MM.1S (cell line): ENCODE data around the gene RAMP3.

Experiments used
- CTCF ChIP-seq: fragments of 300-600 bp; sonication (generic); IDR thresholded peaks from 2 replicates; pipeline ENCODE4 v1.5.1; 2016; ENCODE audit warnings: antibody characterized with exemption, low read length, mixed read lengths
- EZH2 ChIP-seq: fragments of 300-600 bp; sonication (generic); optimal IDR thresholded peaks from 2 replicates; pipeline ENCODE3; 2017; ENCODE audit warnings: low read depth, mild to moderate bottlenecking, antibody characterized with exemption, low read length, mixed read lengths
- EZH2phosphoT487 ChIP-seq: fragments of 300-600 bp; sonication (generic); IDR thresholded peaks from 2 replicates; pipeline ENCODE4 v1.6.1; 2018; ENCODE audit warnings: antibody characterized with exemption, low read length

DNA sequence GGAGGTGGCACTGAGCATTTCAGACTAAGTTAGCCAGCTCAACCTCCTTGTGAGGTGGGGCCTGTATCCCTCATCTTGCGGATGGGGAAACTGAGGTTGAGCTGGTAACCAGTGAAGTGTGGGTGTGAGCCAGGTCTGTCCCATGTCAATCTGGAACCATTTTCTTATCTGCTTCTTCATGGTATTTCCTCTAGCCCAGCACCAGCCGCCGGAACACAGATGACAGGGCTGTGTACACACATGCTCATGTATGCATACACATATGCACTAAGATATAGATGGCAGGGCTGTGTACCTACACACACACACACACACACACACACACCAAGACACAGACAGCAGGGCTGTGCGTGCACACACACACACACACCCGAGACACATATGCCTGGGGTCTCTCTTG, 18.5 kb downstream of the RAMP3 start:
- no peak for TF ChIP-seq CTCF
- TF ChIP-seq EZH2, result no peak
- no peak for TF ChIP-seq EZH2phosphoT487
